Measurements from ENCODE around the gene HOXB1. TPM values are rescaled to one million over a fixed set of nuclear protein-coding genes. Genes with fewer than 3 reads are reported as not detected.
A peak's percentile ranks its signal among the peaks of the same experiment; 100 is the strongest.

HOXB1 gene
- total RNA-seq, 2 experiments from 2014 or later, result not detected

DNA sequence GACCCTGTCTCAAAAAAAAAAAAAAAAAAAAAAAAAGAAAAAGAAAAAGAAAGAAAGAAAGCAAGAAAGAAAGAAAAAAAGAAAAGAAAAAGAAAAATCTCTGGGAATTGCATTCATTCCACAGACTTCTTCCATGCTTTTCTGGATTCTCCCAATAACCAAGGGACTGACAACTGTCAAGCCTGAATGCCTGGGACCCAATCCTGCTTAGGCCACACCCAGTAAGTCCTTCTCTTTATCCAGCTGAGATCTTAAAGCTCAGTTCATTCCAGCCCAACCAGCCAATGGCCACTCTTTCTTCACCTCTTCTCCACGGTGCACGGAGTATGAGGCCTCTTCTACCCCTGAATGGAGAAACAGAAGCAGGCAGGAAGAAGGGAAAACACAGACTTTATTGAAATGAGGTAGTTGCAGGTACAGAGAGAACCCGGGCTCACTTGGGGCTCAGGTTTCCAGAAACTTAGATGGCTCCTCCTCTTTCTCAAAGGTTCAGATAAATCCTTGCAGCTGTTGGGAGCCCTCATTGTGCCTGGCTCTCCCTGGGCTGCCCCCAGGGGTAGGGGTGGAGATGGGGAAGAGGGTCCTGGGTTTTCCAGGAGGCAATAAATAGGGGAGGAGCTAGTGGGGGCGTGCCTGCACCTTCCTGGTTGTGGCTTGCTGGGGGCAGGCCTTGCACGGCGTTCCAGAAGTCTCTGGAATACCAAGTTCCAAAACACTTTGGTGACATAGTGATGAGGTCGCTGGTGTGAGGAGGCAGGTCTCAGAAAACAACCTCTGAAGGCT is 2.5 kb downstream of the HOXB1 start:
- Histone ChIP-seq H3K36me3 (ENCODE audit: insufficient read depth, low read length) (no peaks in the 10 kb centered on the region), H3K27ac (ENCODE audit: low read depth in 1 of 2, low read length in 2 of 2) (no peak overlapping the region), H3K27me3 (ENCODE audit: control insufficient read depth in 1 of 2, insufficient read depth in 2 of 2, low read length in 2 of 2) (peaks cover 23 to 24% of the 10 kb centered on the region in 2 experiments), H3K9me3 (ENCODE audit: control insufficient read depth in 1 of 2, insufficient read depth in 1 of 2, low read length in 2 of 2) (peaks cover 0 to 7% of the 10 kb centered on the region in 2 experiments), H3K4me1 (ENCODE audit: insufficient read depth, low read length) (peaks cover 6% of the 10 kb centered on the region), H3K4me3 (ENCODE audit: low read length) (no peak overlapping the region)
- Mint-ChIP-seq H3K9me3 (no peaks in the 10 kb centered on the region), H3K4me1 (ENCODE audit: low read depth) (no peaks in the 10 kb centered on the region), H3K27me3 (peaks cover 49% of the 10 kb centered on the region), H3K27ac (no peak overlapping the region), H3K36me3 (ENCODE audit: low read depth) (no peaks in the 10 kb centered on the region), H3K4me3 (no peak overlapping the region)
- ChIA-PET CTCF (no interaction called here), POLR2A (no interaction called here)
- intact Hi-C loops (cut with DNase I, micrococcal nuclease), result loop anchor here in 1 of 2 experiments (10.0 kb wide), 1 partner anchor 54 kb away; no protein-coding TSS in a partner anchor
- ATAC-seq (ENCODE audit: poor library complexity) (no peak), DNase-seq (no peak)
- TF ChIP-seq, protein P1, sequence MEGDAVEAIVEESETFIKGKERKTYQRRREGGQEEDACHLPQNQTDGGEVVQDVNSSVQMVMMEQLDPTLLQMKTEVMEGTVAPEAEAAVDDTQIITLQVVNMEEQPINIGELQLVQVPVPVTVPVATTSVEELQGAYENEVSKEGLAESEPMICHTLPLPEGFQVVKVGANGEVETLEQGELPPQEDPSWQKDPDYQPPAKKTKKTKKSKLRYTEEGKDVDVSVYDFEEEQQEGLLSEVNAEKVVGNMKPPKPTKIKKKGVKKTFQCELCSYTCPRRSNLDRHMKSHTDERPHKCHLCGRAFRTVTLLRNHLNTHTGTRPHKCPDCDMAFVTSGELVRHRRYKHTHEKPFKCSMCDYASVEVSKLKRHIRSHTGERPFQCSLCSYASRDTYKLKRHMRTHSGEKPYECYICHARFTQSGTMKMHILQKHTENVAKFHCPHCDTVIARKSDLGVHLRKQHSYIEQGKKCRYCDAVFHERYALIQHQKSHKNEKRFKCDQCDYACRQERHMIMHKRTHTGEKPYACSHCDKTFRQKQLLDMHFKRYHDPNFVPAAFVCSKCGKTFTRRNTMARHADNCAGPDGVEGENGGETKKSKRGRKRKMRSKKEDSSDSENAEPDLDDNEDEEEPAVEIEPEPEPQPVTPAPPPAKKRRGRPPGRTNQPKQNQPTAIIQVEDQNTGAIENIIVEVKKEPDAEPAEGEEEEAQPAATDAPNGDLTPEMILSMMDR (IDR thresholded peaks at IDR 0.05), result no peak

GRCh38 chr17:48527547-48527932 is 3.3 kb downstream of the HOXB1 start:
- Mint-ChIP-seq H3K36me3 (ENCODE audit: low read depth) (no peaks in the 10 kb centered on the region), H3K27me3 (peaks cover 57% of the 10 kb centered on the region), H3K27ac (no peak overlapping the region), H3K9me3 (no peaks in the 10 kb centered on the region), H3K4me1 (ENCODE audit: low read depth) (no peaks in the 10 kb centered on the region), H3K4me3 (no peak overlapping the region)
- peaks cover 6% of the 10 kb centered on the region for H3K4me1 ChIP-seq (ENCODE audit: insufficient read depth, low read length)
- H3K27me3 ChIP-seq (ENCODE audit: control insufficient read depth in 1 of 2, insufficient read depth in 2 of 2, low read length in 2 of 2), result peaks cover 23 to 25% of the 10 kb centered on the region in 2 experiments
- intact Hi-C loops (cut with DNase I, micrococcal nuclease), result loop anchor here in 1 of 2 experiments (10.0 kb wide), 1 partner anchor 53 kb away; no protein-coding TSS in a partner anchor
- ATAC-seq (ENCODE audit: poor library complexity), result no peak
- H3K9me3 ChIP-seq (ENCODE audit: control insufficient read depth in 1 of 2, insufficient read depth in 1 of 2, low read length in 2 of 2), result peaks cover 0 to 7% of the 10 kb centered on the region in 2 experiments
- ChIA-PET POLR2A (no interaction called here), CTCF (no interaction called here)
- no peak for DNase-seq
- no peak overlapping the region for H3K4me3 ChIP-seq (ENCODE audit: low read length)
- TF ChIP-seq, protein P1 (IDR thresholded peaks at IDR 0.05), result no peak
- no peaks in the 10 kb centered on the region for H3K36me3 ChIP-seq (ENCODE audit: insufficient read depth, low read length)
- no peak overlapping the region for H3K27ac ChIP-seq (ENCODE audit: low read depth in 1 of 2, low read length in 2 of 2)

DNA sequence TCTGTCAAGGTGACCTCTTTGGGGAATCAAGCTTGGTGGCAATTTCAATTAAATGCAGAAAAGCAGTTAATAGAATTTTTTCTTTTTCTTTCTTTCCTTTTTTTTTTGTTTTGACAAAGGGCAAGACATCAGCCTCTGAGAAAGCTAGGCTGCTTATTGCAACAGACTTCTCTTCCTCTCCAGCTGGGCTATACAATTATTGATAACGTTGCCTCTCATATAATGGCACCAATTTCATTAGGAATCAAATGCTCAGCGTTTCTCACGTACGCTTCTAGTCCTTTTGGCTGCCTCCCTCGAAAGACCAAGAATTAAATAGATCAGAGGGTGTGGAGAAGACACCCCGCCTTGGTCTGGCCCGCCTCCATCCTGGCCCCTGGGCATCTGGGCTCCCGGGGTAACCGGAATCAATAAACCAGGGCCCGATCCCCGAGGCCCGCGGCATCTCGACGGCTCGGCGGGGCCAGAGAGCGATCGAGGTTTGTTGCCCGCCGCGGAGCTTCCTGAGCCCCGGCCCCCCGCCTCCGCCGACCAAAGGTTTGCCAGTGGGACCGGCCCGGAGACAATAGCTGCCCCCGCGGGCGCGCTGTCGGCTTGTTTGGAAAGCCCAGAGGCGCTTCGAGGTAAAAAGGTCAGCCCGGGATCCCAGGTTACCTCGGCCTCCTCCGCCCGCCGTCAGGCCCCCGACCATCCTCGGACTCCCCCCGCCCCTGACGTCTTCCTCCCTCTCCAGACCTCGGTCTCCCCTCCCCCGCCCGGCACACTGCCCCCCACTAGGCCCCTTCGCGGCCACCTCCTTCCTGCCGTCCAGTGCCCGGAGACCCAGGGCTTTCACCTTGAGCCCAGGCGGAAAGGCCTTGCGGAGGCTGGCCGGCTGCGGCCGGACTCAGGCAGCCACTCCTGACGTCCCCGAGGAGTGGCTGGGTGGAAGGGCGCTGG is 3.9 kb downstream of the HOXB1 start:
- DNase-seq (peak in 1 of 14 experiments; percentile 26), ATAC-seq (ENCODE audit: poor library complexity) (no peak)
- intact Hi-C loops (cut with DNase I, micrococcal nuclease), result loop anchor here in 1 of 2 experiments (10.0 kb wide), 1 partner anchor 52 kb away; no protein-coding TSS in a partner anchor
- no peak overlapping the region for H3K27ac ChIP-seq (ENCODE audit: low read depth in 1 of 2, low read length in 2 of 2)
- Mint-ChIP-seq H3K27me3 (peaks cover 64% of the 10 kb centered on the region), H3K27ac (no peak overlapping the region), H3K4me1 (ENCODE audit: low read depth) (no peaks in the 10 kb centered on the region), H3K4me3 (no peak overlapping the region), H3K9me3 (no peaks in the 10 kb centered on the region), H3K36me3 (ENCODE audit: low read depth) (no peaks in the 10 kb centered on the region)
- H3K36me3 ChIP-seq (ENCODE audit: insufficient read depth, low read length), result no peaks in the 10 kb centered on the region
- H3K4me3 ChIP-seq (ENCODE audit: low read length), result no peak overlapping the region
- TF ChIP-seq, protein P1 (IDR thresholded peaks at IDR 0.05), result no peak
- H3K9me3 ChIP-seq (ENCODE audit: control insufficient read depth in 1 of 2, insufficient read depth in 1 of 2, low read length in 2 of 2), result peaks cover 0 to 7% of the 10 kb centered on the region in 2 experiments
- H3K4me1 ChIP-seq (ENCODE audit: insufficient read depth, low read length), result peaks cover 6% of the 10 kb centered on the region
- ChIA-PET CTCF (no interaction called here), POLR2A (no interaction called here)
- peaks cover 23 to 25% of the 10 kb centered on the region in 2 experiments for H3K27me3 ChIP-seq (ENCODE audit: control insufficient read depth in 1 of 2, insufficient read depth in 2 of 2, low read length in 2 of 2)

All from CD4-positive, alpha-beta T cell (primary cell).